Measurements from ENCODE around the gene LCK. TPM values are rescaled to one million over a fixed set of nuclear protein-coding genes. Genes with fewer than 3 reads are reported as not detected.

The LCK gene
- total and polyA plus RNA-seq, 2 of the 8 experiments (the other 6 are each of a cell fraction or from before 2014, with no cell fraction given), result 75.3 to 122 TPM

GRCh38 chr1:32239337-32239736 lies 11.7 kb upstream of the LCK start:
- Histone ChIP-seq H2BK20ac (ENCODE audit: low read length) (no peak overlapping the region), H3K36me3 (ENCODE audit: control insufficient read depth in 2 of 4, insufficient read depth in 4 of 4, low read length in 3 of 4) (peaks cover 2 to 5% (median 4%) of the 10 kb centered on the region in 4 experiments; a peak in 5 of 8 replicates), H3K79me1 (ENCODE audit: low read depth, low read length) (peaks cover 2% of the 10 kb centered on the region; the same call in 1 of the 2 replicates), H3K4me1 (replicated peaks in 1 of 4; ENCODE audit: control insufficient read depth in 3 of 4, insufficient read depth in 4 of 4, low read length in 3 of 4) (peaks cover 0 to 7% (median 3%) of the 10 kb centered on the region in 4 experiments; a peak in 3 of 7 replicates), H3K4ac (replicated peaks; ENCODE audit: insufficient read length, low read depth, low read length) (no peak overlapping the region), H3K4me2 (ENCODE audit: insufficient read depth in 1 of 2, low read depth in 2 of 2, low read length in 2 of 2) (peak overlapping the region; percentile 84 to 92), H2BK120ac (replicated peaks; ENCODE audit: low read depth, low read length) (no peak overlapping the region), H3K4me3 (ENCODE audit: extremely low read depth in 1 of 4, insufficient read depth in 2 of 4, low read depth in 3 of 4, low read length in 4 of 4) (peak overlapping the region; percentile 65 to 91 (median 68)), H3K9ac (replicated peaks in 1 of 4; ENCODE audit: extremely low read depth in 1 of 4, low read depth in 3 of 4, low read length in 3 of 4) (peak overlapping the region; percentile 58 to 79 (median 68)), H2BK12ac (ENCODE audit: low read depth, low read length) (0 out of 2 replicates have a peak overlapping the region, but pooled peaks have one; percentile 95), H3K56ac (replicated peaks; ENCODE audit: insufficient read length, low read depth, low read length) (no peak overlapping the region), H4K8ac (ENCODE audit: extremely low read depth, insufficient read depth, low read length) (no peak overlapping the region), H4K91ac (replicated peaks; ENCODE audit: insufficient read length, low read length) (no peak overlapping the region), H4K5ac (ENCODE audit: insufficient read length, low read depth, low read length) (no peak overlapping the region), H3K14ac (ENCODE audit: insufficient read length) (no peak overlapping the region), H3K18ac (ENCODE audit: extremely low read depth, low read length) (peak overlapping the region; percentile 99; the same call in 1 of the 2 replicates), H3K23me2 (ENCODE audit: low read depth, low read length) (peaks cover 16% of the 10 kb centered on the region), H2BK5ac (ENCODE audit: low read depth, low read length) (peak overlapping the region; percentile 96), H3K23ac (ENCODE audit: insufficient read length) (no peak overlapping the region), H3K27ac (ENCODE audit: low read depth, low read length) (no peak overlapping the region), H4K20me1 (replicated peaks in 1 of 2; ENCODE audit: control insufficient read depth in 1 of 2, insufficient read depth in 2 of 2, low read length in 2 of 2) (peaks cover 0 to 3% of the 10 kb centered on the region in 2 experiments), H3K27me3 (replicated peaks in 1 of 4; ENCODE audit: control insufficient read depth in 3 of 4, extremely low read depth in 1 of 4, insufficient read depth in 3 of 4, low read length in 3 of 4) (no peaks in the 10 kb centered on the region; a peak in 1 of 7 replicates), H2BK15ac (ENCODE audit: low read length) (no peak overlapping the region; the same call in 1 of the 2 replicates), H2AFZ (ENCODE audit: low read length) (no peak overlapping the region), H3K79me2 (ENCODE audit: control insufficient read depth in 1 of 2, insufficient read depth in 2 of 2, low read length in 2 of 2) (no peaks in the 10 kb centered on the region), H3K9me3 (ENCODE audit: insufficient read depth in 2 of 2, low read depth in 1 of 2, low read length in 1 of 2) (no peaks in the 10 kb centered on the region), H2AK5ac (ENCODE audit: low read depth, low read length) (no peak overlapping the region)
- ChIA-PET POLR2A (ENCODE audit: partially characterized antibody) (interaction anchor here (0.8 to 9.1 kb wide), 21 partner anchors 10 to 166 kb away, joined by 3 to 73 read pairs (median 6); partner anchors contain the start of genes CCDC28B, EIF3I, LCK and MARCKSL1), CTCF (ENCODE audit: partially characterized antibody) (interaction anchor here (0.5 to 7.3 kb wide), 15 partner anchors 8 to 94 kb away, joined by 3 to 70 read pairs (median 4); partner anchors contain the start of genes FAM167B, IQCC and LCK)
- WGBS, 2 experiments (ENCODE audit: extremely low coverage in 1 of 2, insufficient coverage in 1 of 2, insufficient read length in 1 of 2, insufficient replicate concordance in 2 of 2, low coverage in 1 of 2, low lambda C conversion rate in 2 of 2, missing lambda C conversion rate in 1 of 2), result 31% methylated on average over 4 of the region's 4 CpGs; no CpG with 5 or more reads in 1 of the 2 experiments
- no peak for DNase-seq (ENCODE audit: low read depth in 1 of 2, low spot score in 2 of 2)
- no peak for FAIRE-seq
- TF ChIP-seq POLR2A (IDR thresholded peaks at IDR 0.05; ENCODE audit: control extremely low read depth in 1 of 2, low read depth in 2 of 2, low read length in 2 of 2) (no peak), POLR2AphosphoS5 (IDR thresholded peaks at IDR 0.05; ENCODE audit: low read depth, low read length) (no peak), POU5F1 (IDR thresholded peaks at IDR 0.05; ENCODE audit: low read depth, low read length) (no peak), BCL11A (IDR thresholded peaks at IDR 0.05; ENCODE audit: low read depth in 2 of 2, low read length in 2 of 2) (no peak), HDAC6 (IDR thresholded peaks at IDR 0.05; ENCODE audit: low read depth, low read length) (no peak), CREB1 (IDR thresholded peaks at IDR 0.05) (no peak), RXRA (IDR thresholded peaks at IDR 0.05; ENCODE audit: insufficient read depth, low read depth, low read length) (no peak), TEAD4 (IDR thresholded peaks at IDR 0.05; ENCODE audit: low read depth, low read length) (no peak), TCF12 (IDR thresholded peaks at IDR 0.05; ENCODE audit: low read depth, low read length) (0 out of 2 replicates have a peak, but pooled peaks have one; percentile 56), GTF2F1 (IDR thresholded peaks at IDR 0.05; ENCODE audit: borderline replicate concordance, low read depth, low read length) (no peak)
- TF ChIP-seq, protein P1, sequence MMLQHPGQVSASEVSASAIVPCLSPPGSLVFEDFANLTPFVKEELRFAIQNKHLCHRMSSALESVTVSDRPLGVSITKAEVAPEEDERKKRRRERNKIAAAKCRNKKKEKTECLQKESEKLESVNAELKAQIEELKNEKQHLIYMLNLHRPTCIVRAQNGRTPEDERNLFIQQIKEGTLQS (IDR thresholded peaks at IDR 0.05; ENCODE audit: insufficient read depth, low read depth, low read length), result no peak
